ENCODE measurements around the gene LRRC40.

DNA sequence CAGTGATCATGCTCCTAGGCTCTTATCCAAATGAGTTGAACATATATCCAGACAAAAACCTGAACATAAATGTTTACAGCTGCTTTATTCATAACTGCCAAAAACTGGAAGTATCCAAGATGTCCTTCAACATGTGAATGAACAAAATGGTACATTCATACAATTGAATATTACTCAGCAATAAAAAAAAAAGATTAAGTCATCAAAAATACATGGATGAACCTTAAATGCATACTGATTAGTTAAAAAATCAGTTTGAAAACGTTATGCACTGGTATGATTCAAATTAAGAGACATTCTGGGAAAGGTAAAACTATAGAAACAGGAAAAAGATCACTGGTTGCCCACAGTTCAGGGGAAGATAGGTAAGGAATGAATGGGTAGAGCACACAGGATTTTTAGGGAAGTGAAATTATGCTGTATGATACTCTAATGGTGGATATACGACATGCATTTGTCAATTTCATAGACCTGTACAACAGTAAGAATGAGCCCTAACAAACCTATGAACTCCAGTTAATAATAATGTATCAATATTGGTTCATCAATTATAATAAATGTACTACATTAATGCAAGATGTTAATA lies 3.1 kb downstream of the LRRC40 start:
- TF ChIP-seq, protein P1, sequence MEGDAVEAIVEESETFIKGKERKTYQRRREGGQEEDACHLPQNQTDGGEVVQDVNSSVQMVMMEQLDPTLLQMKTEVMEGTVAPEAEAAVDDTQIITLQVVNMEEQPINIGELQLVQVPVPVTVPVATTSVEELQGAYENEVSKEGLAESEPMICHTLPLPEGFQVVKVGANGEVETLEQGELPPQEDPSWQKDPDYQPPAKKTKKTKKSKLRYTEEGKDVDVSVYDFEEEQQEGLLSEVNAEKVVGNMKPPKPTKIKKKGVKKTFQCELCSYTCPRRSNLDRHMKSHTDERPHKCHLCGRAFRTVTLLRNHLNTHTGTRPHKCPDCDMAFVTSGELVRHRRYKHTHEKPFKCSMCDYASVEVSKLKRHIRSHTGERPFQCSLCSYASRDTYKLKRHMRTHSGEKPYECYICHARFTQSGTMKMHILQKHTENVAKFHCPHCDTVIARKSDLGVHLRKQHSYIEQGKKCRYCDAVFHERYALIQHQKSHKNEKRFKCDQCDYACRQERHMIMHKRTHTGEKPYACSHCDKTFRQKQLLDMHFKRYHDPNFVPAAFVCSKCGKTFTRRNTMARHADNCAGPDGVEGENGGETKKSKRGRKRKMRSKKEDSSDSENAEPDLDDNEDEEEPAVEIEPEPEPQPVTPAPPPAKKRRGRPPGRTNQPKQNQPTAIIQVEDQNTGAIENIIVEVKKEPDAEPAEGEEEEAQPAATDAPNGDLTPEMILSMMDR (conservative IDR thresholded peaks at IDR 0.05): no peak
- no peak for TF ChIP-seq EZH2 (IDR thresholded peaks at IDR 0.05; ENCODE audit: low read depth)

Data from PC-9 (cell line).